Mucosa of descending colon (tissue), 3 donors: ENCODE measurements around the gene NMS. TPM values are rescaled to one million over a fixed set of nuclear protein-coding genes. Genes with fewer than 3 reads are reported as not detected.

Experiments used
- ATAC-seq: fragments of 200-7000 bp; cut with Tn5 transposase; one replicate; pipeline ENCODE4 v1.9.1; 2020; ENCODE audit warnings: mild to moderate bottlenecking, moderate library complexity
- DNase-seq, 3 donors: peaks; one replicate each; pipeline ENCODE4 v3.0.0-alpha.2; 2020
- H3K36me3 ChIP-seq: fragments of 200-600 bp; one replicate; pipeline ENCODE4 v1.8.0; 2021; ENCODE audit warnings: low read depth, mild to moderate bottlenecking
- H3K4me1 ChIP-seq: fragments of 200-600 bp; one replicate; pipeline ENCODE4 v1.8.0; 2021; ENCODE audit warnings: low read depth, mild to moderate bottlenecking
- H3K4me3 ChIP-seq: fragments of 200-600 bp; one replicate; pipeline ENCODE4 v1.8.0; 2021; ENCODE audit warnings: mild to moderate bottlenecking
- H3K9me3 ChIP-seq: fragments of 200-600 bp; one replicate; pipeline ENCODE4 v1.8.0; 2021; ENCODE audit warnings: mild to moderate bottlenecking
- intact Hi-C, 2 donors: fragments of 100-400 bp; cut with DNase I in 1 of 2; cut with micrococcal nuclease in 1 of 2; formaldehyde crosslinking; loops; one replicate each; pipeline versions ENCODE4 v1.11.0 to v1.11.1; 2022; cut with DNase I, micrococcal nuclease
- total RNA-seq, 3 donors: library from RNA; stranded (reverse); fragmentation: NEBNext Ultra II Directional in 2 of 3; extraction: Animal tissue kit (Norgen Biotek cat#: 25700) in 2 of 3; gene quantifications; one replicate each; pipeline versions ENCODE4 v1.2.1 to v1.2.4, GENCODE V29; 2021 to 2023
- TF ChIP-seq, protein P1 (sequence below): fragments of 200-600 bp; IDR thresholded peaks from one replicate; pipeline ENCODE4 v1.8.0; 2022; ENCODE audit warnings: antibody characterized with exemption, mild to moderate bottlenecking
- donor health status: DM: no; HTN: no; CAD: no; lungs with moderate emphysema.
- donor health status: DM: no; HTN: no; CAD: no.
- donor health status: DM: no; HTN: yes; CAD: no.

The NMS gene
- total RNA-seq, 3 donors from 2014 or later, result not detected

DNA sequence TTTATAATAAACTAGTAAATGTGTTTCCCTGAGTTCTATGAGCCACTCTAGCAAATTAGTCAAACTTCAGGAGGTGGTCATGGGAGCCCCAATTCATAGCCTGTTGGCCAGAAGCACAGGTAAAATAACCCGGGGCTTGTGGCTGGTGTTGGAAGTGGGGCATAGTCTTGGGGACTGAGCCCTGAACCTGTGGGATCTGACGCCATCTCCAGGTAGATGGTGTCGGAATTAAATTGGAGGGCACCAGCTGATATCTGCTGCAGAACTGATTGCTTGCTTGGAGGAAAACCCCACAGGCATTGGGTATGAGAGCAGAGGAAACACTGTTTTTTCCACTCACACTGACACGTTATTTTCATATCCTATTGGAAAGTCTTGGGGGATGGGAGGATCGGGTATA is 14.1 kb downstream of the NMS start:
- TF ChIP-seq, protein P1, sequence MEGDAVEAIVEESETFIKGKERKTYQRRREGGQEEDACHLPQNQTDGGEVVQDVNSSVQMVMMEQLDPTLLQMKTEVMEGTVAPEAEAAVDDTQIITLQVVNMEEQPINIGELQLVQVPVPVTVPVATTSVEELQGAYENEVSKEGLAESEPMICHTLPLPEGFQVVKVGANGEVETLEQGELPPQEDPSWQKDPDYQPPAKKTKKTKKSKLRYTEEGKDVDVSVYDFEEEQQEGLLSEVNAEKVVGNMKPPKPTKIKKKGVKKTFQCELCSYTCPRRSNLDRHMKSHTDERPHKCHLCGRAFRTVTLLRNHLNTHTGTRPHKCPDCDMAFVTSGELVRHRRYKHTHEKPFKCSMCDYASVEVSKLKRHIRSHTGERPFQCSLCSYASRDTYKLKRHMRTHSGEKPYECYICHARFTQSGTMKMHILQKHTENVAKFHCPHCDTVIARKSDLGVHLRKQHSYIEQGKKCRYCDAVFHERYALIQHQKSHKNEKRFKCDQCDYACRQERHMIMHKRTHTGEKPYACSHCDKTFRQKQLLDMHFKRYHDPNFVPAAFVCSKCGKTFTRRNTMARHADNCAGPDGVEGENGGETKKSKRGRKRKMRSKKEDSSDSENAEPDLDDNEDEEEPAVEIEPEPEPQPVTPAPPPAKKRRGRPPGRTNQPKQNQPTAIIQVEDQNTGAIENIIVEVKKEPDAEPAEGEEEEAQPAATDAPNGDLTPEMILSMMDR, result no peak
- no peak for ATAC-seq
- Histone ChIP-seq H3K4me3 (no peak overlapping the region), H3K9me3 (no peaks in the 10 kb centered on the region), H3K36me3 (no peaks in the 10 kb centered on the region), H3K4me1 (no peaks in the 10 kb centered on the region)
- intact Hi-C loops, result no loop called here
- no peak for DNase-seq

DNA sequence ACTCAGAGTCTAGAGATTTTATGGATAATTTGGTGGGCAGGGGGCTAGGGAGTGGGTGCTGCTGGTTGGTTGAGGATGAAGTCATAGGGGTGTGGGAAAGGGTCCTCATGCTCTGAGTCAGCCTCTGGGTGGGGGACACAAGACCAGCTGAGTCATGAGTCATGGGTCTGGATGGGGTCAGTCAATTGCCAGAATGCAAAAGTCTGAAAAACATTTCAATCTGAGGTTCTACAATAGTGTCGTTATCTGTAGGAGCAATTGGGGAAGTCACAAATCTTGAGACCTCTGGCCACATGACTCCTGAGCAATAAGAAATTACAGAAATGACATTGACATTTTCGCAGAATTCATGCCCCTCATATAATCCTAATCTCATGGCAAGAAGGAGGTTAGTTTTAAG is 15.1 kb downstream of the NMS start:
- ATAC-seq (no peak), DNase-seq (no peak)
- Histone ChIP-seq H3K9me3 (no peaks in the 10 kb centered on the region), H3K4me1 (no peaks in the 10 kb centered on the region), H3K4me3 (no peak overlapping the region), H3K36me3 (no peaks in the 10 kb centered on the region)
- TF ChIP-seq, protein P1, result no peak
- intact Hi-C loops, result no loop called here

DNA sequence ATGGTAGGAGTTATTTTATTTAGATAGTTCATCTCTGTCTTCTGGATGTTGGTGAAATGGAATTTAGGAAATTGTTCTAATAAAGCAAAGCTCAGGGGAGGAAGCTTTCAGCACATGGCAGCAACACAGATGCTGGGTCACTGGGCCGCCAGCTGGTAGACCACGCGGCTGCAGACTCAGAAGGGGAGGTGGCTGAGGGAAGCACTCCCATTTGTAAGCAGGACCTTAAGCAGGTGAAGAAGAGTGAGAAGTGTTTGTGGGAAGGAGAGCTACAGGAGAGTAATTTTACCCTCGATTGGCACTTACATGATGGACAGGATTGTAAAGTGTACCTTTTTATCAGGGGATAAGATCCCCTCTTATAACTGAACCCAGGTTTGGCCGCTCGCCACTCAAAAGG is 24.4 kb downstream of the NMS start:
- intact Hi-C loops, result no loop called here
- Histone ChIP-seq H3K36me3 (no peaks in the 10 kb centered on the region), H3K9me3 (no peaks in the 10 kb centered on the region), H3K4me3 (no peak overlapping the region), H3K4me1 (no peaks in the 10 kb centered on the region)
- DNase-seq (no peak), ATAC-seq (no peak)
- TF ChIP-seq, protein P1, result no peak

DNA sequence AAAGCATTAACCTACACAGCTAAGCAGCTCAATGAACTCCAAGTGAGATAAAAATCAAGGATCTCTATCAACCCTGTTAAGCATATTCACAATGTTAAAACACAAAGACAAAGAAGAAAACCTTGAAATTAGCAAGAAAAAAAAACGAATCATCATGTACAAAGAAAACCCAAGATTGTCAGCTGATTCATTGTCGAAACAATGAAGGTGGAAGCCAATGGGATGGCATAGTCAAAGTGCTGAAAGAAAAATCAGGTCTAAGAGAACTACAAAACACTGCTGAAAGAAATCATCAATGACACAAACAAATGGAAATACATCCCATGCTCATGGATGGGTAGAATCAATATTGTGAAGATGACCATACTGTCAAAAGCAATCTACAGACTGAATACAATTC is 32.5 kb downstream of the NMS start:
- no peak for ATAC-seq
- no peak overlapping the region for H3K4me3 ChIP-seq
- H3K9me3 ChIP-seq, result peaks cover 9% of the 10 kb centered on the region
- no peaks in the 10 kb centered on the region for H3K36me3 ChIP-seq
- TF ChIP-seq, protein P1, result no peak
- no peaks in the 10 kb centered on the region for H3K4me1 ChIP-seq
- intact Hi-C loops, result no loop called here
- DNase-seq, result no peak

DNA sequence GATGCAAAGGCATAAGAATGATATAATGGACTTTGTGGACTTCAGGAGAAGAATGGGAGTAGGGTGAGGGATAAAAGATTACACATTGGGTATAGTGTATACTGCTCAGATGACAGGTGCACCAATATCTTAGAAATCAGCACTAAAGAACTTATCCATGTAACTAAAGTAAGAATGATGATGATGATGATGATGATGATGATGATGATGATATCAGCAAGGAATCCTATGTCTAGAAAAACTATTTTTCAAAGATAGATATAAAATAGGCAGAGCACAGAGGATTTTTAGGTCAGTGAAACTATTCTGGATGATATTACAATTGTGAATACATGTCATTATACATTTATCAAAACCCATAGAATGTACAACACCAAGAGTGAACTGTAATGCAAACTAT is 34.3 kb downstream of the NMS start:
- no peaks in the 10 kb centered on the region for H3K4me1 ChIP-seq
- H3K36me3 ChIP-seq, result no peaks in the 10 kb centered on the region
- H3K9me3 ChIP-seq, result peaks cover 12% of the 10 kb centered on the region
- ATAC-seq, result no peak
- no peak for DNase-seq
- intact Hi-C loops, result no loop called here
- TF ChIP-seq, protein P1, result no peak
- H3K4me3 ChIP-seq, result no peak overlapping the region

DNA sequence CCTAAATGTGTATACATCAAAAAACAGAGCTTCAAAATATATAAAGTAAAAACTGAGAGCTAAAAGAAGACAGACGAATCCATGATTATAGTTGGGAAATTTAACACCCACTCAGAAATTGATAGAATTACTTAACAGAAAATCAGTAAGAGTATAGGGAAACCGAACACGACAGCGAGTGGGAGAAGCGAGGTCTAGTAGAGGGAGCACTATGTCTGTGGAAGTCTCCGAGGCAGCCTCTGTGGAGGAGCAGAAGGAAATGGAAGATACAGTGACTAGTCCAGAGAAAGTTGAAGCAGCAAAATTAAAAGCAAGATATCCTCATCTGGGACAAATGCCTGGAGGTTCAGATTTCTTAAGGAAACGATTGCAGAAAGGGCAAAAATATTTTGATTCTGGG is 38.8 kb downstream of the NMS start:
- intact Hi-C loops, result no loop called here
- DNase-seq, result no peak
- no peaks in the 10 kb centered on the region for H3K36me3 ChIP-seq
- ATAC-seq, result no peak
- TF ChIP-seq, protein P1, result no peak
- H3K4me1 ChIP-seq, result no peaks in the 10 kb centered on the region
- H3K4me3 ChIP-seq, result no peak overlapping the region
- H3K9me3 ChIP-seq, result peaks cover 5% of the 10 kb centered on the region
